Measurements from ENCODE around the gene TLCD1. TPM values are rescaled to one million over a fixed set of nuclear protein-coding genes. Genes with fewer than 3 reads are reported as not detected.

The TLCD1 gene
- polyA plus RNA-seq, 1 donor from 2014 or later = not detected

GRCh38 chr17:28675980-28676379 lies 50.1 kb downstream of the TLCD1 start:
- no peaks in the 10 kb centered on the region for H3K9me2 ChIP-seq (ENCODE audit: insufficient read depth, low read length)
- no peaks in the 10 kb centered on the region for H3K79me2 ChIP-seq (replicated peaks; ENCODE audit: insufficient read depth, low read length)
- H3K4me3 ChIP-seq (ENCODE audit: low read length) = no peak overlapping the region
- TF ChIP-seq POLR2AphosphoS5 (IDR thresholded peaks at IDR 0.05) (no peak), CTCF (IDR thresholded peaks at IDR 0.05; ENCODE audit: poor library complexity, severe bottlenecking) (peak; percentile 39)
- no peaks in the 10 kb centered on the region for H3K27me3 ChIP-seq (ENCODE audit: insufficient read depth, low read depth, low read length)
- H3K9me3 ChIP-seq (ENCODE audit: low read length) = no peaks in the 10 kb centered on the region
- H3K9ac ChIP-seq (ENCODE audit: low read length) = no peak overlapping the region
- H4K20me1 ChIP-seq (ENCODE audit: insufficient read depth) = no peaks in the 10 kb centered on the region
- no peaks in the 10 kb centered on the region for H3F3A ChIP-seq (ENCODE audit: insufficient read depth, low read length, poor library complexity, severe bottlenecking)
- no peak overlapping the region for H3K27ac ChIP-seq (ENCODE audit: low read length)
- H3K36me3 ChIP-seq (ENCODE audit: insufficient read depth, low read length) = peaks cover 11% of the 10 kb centered on the region
- no peak overlapping the region for H3K4me2 ChIP-seq (ENCODE audit: low read length)
- H2AFZ ChIP-seq (ENCODE audit: low read depth, low read length) = no peak overlapping the region

DNA sequence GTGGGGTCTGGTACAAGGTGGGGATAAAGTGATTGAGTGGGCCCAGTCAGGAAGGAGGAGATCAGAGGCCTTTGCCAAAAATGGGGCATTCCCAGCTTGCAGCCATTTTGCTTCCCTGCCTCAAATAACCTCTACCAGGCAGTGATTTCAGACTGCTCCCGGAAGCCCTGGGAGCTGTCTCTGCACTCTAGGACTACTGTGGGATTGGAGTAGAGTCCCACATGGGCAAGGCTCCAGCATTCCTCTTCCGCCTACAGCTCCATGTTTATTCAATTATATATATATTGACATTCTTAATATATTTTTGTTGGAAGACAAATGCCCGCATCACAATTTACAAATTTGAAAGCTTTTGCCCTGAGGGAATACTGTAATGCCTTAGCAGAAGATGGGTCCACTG lies 50.5 kb downstream of the TLCD1 start:
- no peak overlapping the region for H3K9ac ChIP-seq (ENCODE audit: low read length)
- H3K4me3 ChIP-seq (ENCODE audit: low read length) = no peak overlapping the region
- no peaks in the 10 kb centered on the region for H3K27me3 ChIP-seq (ENCODE audit: insufficient read depth, low read depth, low read length)
- no peaks in the 10 kb centered on the region for H3F3A ChIP-seq (ENCODE audit: insufficient read depth, low read length, poor library complexity, severe bottlenecking)
- no peak for TF ChIP-seq EP300 (conservative IDR thresholded peaks at IDR 0.05; ENCODE audit: poor library complexity, severe bottlenecking)
- no peak for TF ChIP-seq EZH2 (IDR thresholded peaks at IDR 0.05; ENCODE audit: borderline replicate concordance, insufficient read depth, low read length, poor library complexity, severe bottlenecking)
- H3K79me2 ChIP-seq (replicated peaks; ENCODE audit: insufficient read depth, low read length) = no peaks in the 10 kb centered on the region
- no peaks in the 10 kb centered on the region for H3K9me3 ChIP-seq (ENCODE audit: low read length)
- H2AFZ ChIP-seq (ENCODE audit: low read depth, low read length) = no peak overlapping the region
- no peak overlapping the region for H3K27ac ChIP-seq (ENCODE audit: low read length)
- peaks cover 14% of the 10 kb centered on the region for H3K36me3 ChIP-seq (ENCODE audit: insufficient read depth, low read length)
- no peaks in the 10 kb centered on the region for H3K9me2 ChIP-seq (ENCODE audit: insufficient read depth, low read length)
- H3K4me2 ChIP-seq (ENCODE audit: low read length) = no peak overlapping the region
- H4K20me1 ChIP-seq (ENCODE audit: insufficient read depth) = no peaks in the 10 kb centered on the region

Small RNAs within 50 kb of the gene (small RNA-seq; reads per million reads assigned to genes)
- gene SNORD42A (0 reads per million in 3 experiments), gene SNORD42B (2.9 to 6.0 (median 4.4) reads per million in 3 experiments), gene SNORD4A (0 reads per million in 3 experiments), gene SNORD4B (0 reads per million in 3 experiments)

Other genes starting within 250 kb of the TLCD1 start
- not detected in 2 replicates for gene FOXN1, start 219.9 kb downstream of the TLCD1 start, polyA plus RNA-seq
- 218 and 231 TPM in 2 replicates for gene UNC119, start 173.6 kb downstream of the TLCD1 start, polyA plus RNA-seq
- gene PIGS, start 154.7 kb downstream of the TLCD1 start, polyA plus RNA-seq = 37.6 and 58.5 TPM in 2 replicates
- gene ALDOC, start 149.3 kb downstream of the TLCD1 start, polyA plus RNA-seq = 3.6 and 4.0 TPM in 2 replicates
- 19.9 and 21.2 TPM in 2 replicates for gene SPAG5, start 127.2 kb downstream of the TLCD1 start, polyA plus RNA-seq
- 45.7 and 47.5 TPM in 2 replicates for gene RSKR, start 112.0 kb downstream of the TLCD1 start, polyA plus RNA-seq
- 52.1 and 54.4 TPM in 2 replicates for gene BLTP2, start 81.1 kb downstream of the TLCD1 start, polyA plus RNA-seq
- 113 and 129 TPM in 2 replicates for gene SDF2, start 64.3 kb downstream of the TLCD1 start, polyA plus RNA-seq
- gene SUPT6H, start 64.0 kb downstream of the TLCD1 start, polyA plus RNA-seq = 19.0 and 20.4 TPM in 2 replicates
- 18.8 and 20.7 TPM in 2 replicates for gene PROCA1, start 14.3 kb downstream of the TLCD1 start, polyA plus RNA-seq
- 3.4 and 9.3 TPM in 2 replicates for gene RAB34, start 8.4 kb downstream of the TLCD1 start, polyA plus RNA-seq
- gene RPL23A, start 6.2 kb downstream of the TLCD1 start, polyA plus RNA-seq = 292 and 297 TPM in 2 replicates
- 1.5 and 2.0 TPM in 2 replicates for gene NEK8, start 2.6 kb upstream of the TLCD1 start, polyA plus RNA-seq
- 139 and 146 TPM in 2 replicates for gene TRAF4, start 17.8 kb upstream of the TLCD1 start, polyA plus RNA-seq
- gene FAM222B, start 116.6 kb upstream of the TLCD1 start, polyA plus RNA-seq = 1.9 and 6.4 TPM in 2 replicates
- gene ERAL1, start 128.8 kb upstream of the TLCD1 start, polyA plus RNA-seq = 24.2 and 31.8 TPM in 2 replicates
- 27.5 and 34.5 TPM in 2 replicates for gene FLOT2, start 171.5 kb upstream of the TLCD1 start, polyA plus RNA-seq
- gene DHRS13, start 176.8 kb upstream of the TLCD1 start, polyA plus RNA-seq = 91.1 and 93.2 TPM in 2 replicates
- 10.4 and 12.9 TPM in 2 replicates for gene PHF12, start 225.3 kb upstream of the TLCD1 start, polyA plus RNA-seq

Data from neural cell (in vitro differentiated cells).